Measurements from ENCODE around the gene KLK14. TPM values are rescaled to one million over a fixed set of nuclear protein-coding genes. Genes with fewer than 3 reads are reported as not detected.

The KLK14 gene
- total RNA-seq, 1 experiment from 2014 or later, result 0.30 TPM

DNA sequence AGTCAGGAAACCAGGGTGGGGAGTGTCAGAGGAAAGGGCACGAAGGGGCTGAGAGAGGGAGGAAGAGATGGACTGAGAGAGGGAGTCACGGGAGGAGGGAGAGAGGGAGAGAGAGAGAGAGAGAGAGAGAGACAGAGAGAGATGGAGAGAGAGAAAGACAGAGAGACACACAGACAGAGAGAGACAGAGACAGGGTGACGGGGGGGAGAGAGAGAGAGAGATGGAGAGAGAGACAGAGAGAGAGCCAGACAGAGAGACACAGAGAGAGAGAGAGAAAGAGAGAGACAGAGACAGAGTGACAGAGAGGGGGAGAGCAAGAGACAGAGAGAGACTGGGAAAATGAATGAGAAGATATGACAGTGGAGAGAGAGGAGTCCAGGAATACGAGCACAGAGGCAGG lies 494 bp upstream of the KLK14 start:
- Mint-ChIP-seq H3K9me3 (ENCODE audit: unreplicated experiment) (no peaks in the 10 kb centered on the region), H3K4me1 (ENCODE audit: insufficient read depth, unreplicated experiment) (no peaks in the 10 kb centered on the region), H3K36me3 (ENCODE audit: insufficient read depth, unreplicated experiment) (no peaks in the 10 kb centered on the region), H3K27me3 (ENCODE audit: insufficient read depth, unreplicated experiment) (peaks cover 12% of the 10 kb centered on the region), H3K4me3 (ENCODE audit: unreplicated experiment) (no peak overlapping the region), H3K27ac (ENCODE audit: low read depth, unreplicated experiment) (no peak overlapping the region)
- BruUV-seq (replicated peaks), result no TSS peak
- ChIA-PET CTCF (no interaction called here), POLR2A (no interaction called here)
- intact Hi-C loops (cut with micrococcal nuclease), result no loop called here
- TF ChIP-seq, protein P1, sequence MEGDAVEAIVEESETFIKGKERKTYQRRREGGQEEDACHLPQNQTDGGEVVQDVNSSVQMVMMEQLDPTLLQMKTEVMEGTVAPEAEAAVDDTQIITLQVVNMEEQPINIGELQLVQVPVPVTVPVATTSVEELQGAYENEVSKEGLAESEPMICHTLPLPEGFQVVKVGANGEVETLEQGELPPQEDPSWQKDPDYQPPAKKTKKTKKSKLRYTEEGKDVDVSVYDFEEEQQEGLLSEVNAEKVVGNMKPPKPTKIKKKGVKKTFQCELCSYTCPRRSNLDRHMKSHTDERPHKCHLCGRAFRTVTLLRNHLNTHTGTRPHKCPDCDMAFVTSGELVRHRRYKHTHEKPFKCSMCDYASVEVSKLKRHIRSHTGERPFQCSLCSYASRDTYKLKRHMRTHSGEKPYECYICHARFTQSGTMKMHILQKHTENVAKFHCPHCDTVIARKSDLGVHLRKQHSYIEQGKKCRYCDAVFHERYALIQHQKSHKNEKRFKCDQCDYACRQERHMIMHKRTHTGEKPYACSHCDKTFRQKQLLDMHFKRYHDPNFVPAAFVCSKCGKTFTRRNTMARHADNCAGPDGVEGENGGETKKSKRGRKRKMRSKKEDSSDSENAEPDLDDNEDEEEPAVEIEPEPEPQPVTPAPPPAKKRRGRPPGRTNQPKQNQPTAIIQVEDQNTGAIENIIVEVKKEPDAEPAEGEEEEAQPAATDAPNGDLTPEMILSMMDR (IDR thresholded peaks at IDR 0.05; ENCODE audit: unreplicated experiment), result no peak
- no peak for DNase-seq (ENCODE audit: unreplicated experiment)

GRCh38 chr19:51081476-51081875 lies 1.2 kb downstream of the KLK14 start:
- H3K4me1 Mint-ChIP-seq (ENCODE audit: insufficient read depth, unreplicated experiment), result no peaks in the 10 kb centered on the region
- ChIA-PET POLR2A (no interaction called here), CTCF (interaction anchor here (1.5 to 1.8 kb wide), 2 partner anchors 9 to 35 kb away, joined by 3 to 5 read pairs; no protein-coding TSS in a partner anchor)
- no peak for DNase-seq (ENCODE audit: unreplicated experiment)
- peaks cover 12% of the 10 kb centered on the region for H3K27me3 Mint-ChIP-seq (ENCODE audit: insufficient read depth, unreplicated experiment)
- no peak overlapping the region for H3K4me3 Mint-ChIP-seq (ENCODE audit: unreplicated experiment)
- H3K9me3 Mint-ChIP-seq (ENCODE audit: unreplicated experiment), result peaks cover 2% of the 10 kb centered on the region
- BruUV-seq (replicated peaks), result no TSS peak
- TF ChIP-seq, protein P1 (IDR thresholded peaks at IDR 0.05; ENCODE audit: unreplicated experiment), result no peak
- intact Hi-C loops (cut with micrococcal nuclease), result no loop called here
- H3K36me3 Mint-ChIP-seq (ENCODE audit: insufficient read depth, unreplicated experiment), result no peaks in the 10 kb centered on the region
- no peak overlapping the region for H3K27ac Mint-ChIP-seq (ENCODE audit: low read depth, unreplicated experiment)

- H3K27ac Mint-ChIP-seq (ENCODE audit: low read depth, unreplicated experiment), result no peak overlapping the region
- peaks cover 12% of the 10 kb centered on the region for H3K27me3 Mint-ChIP-seq (ENCODE audit: insufficient read depth, unreplicated experiment)
- ChIA-PET POLR2A (no interaction called here), CTCF (interaction anchor here (0.7 kb wide), 1 partner anchor 11 kb away, joined by 4 read pairs; no protein-coding TSS in a partner anchor)
- H3K4me3 Mint-ChIP-seq (ENCODE audit: unreplicated experiment), result no peak overlapping the region
- intact Hi-C loops (cut with micrococcal nuclease), result no loop called here
- TF ChIP-seq, protein P1 (IDR thresholded peaks at IDR 0.05; ENCODE audit: unreplicated experiment), result no peak
- H3K4me1 Mint-ChIP-seq (ENCODE audit: insufficient read depth, unreplicated experiment), result no peaks in the 10 kb centered on the region
- DNase-seq (ENCODE audit: unreplicated experiment), result peak; percentile 13
- peaks cover 7% of the 10 kb centered on the region for H3K9me3 Mint-ChIP-seq (ENCODE audit: unreplicated experiment)
- H3K36me3 Mint-ChIP-seq (ENCODE audit: insufficient read depth, unreplicated experiment), result no peaks in the 10 kb centered on the region
- no TSS peak for BruUV-seq (replicated peaks)
These were observed 3.1 kb downstream of the KLK14 start for GRCh38 chr19:51079481-51080110.

DNA sequence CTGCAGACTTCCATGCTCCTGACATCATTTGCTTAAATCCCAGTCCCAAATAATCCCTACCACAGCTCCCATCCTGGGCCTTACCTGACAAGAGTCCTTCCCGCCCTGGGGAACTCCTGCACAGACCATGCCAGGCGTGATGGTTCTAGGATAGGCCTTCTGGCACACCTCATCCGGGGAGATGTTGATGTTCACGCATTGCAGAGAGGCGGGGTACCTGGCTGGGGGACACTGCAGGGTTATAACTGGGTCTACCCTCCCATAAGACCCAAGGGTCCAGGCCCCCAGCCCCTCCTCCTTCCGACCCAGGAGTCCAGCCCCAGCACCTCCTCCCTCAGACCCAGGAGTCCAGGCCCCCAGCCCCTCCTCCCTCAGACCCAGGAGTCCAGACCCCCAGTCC lies 4.0 kb downstream of the KLK14 start:
- Mint-ChIP-seq H3K27ac (ENCODE audit: low read depth, unreplicated experiment) (no peak overlapping the region), H3K4me3 (ENCODE audit: unreplicated experiment) (no peak overlapping the region), H3K27me3 (ENCODE audit: insufficient read depth, unreplicated experiment) (peaks cover 11% of the 10 kb centered on the region), H3K4me1 (ENCODE audit: insufficient read depth, unreplicated experiment) (no peaks in the 10 kb centered on the region), H3K36me3 (ENCODE audit: insufficient read depth, unreplicated experiment) (no peaks in the 10 kb centered on the region), H3K9me3 (ENCODE audit: unreplicated experiment) (peaks cover 12% of the 10 kb centered on the region)
- TF ChIP-seq, protein P1 (IDR thresholded peaks at IDR 0.05; ENCODE audit: unreplicated experiment), result no peak
- intact Hi-C loops (cut with micrococcal nuclease), result no loop called here
- POLR2A ChIA-PET, result no interaction called here
- DNase-seq (ENCODE audit: unreplicated experiment), result no peak
- CTCF ChIA-PET, result no interaction called here
- no TSS peak for BruUV-seq (replicated peaks)
